ENCODE results near the gene MTHFD2L.

The MTHFD2L gene

DNA sequence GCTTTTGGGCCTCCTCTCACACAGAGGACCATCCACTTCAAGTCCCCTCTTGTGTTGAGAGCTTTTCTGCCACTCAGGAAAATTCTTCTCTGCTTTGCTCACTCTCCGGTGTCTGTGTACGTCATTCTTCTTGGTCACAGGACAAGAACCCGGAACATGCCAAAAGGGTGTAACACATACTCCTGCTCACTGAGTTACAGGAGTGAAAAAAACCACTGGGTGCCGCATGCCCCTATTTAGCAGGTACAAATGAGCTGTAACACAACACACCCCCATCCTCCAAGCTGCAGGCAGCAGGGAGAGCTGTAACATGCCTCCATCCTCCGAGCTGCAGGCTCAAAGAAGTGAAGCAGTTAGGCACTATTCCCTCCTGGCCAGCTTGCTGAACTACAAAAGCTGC lies 45.9 kb upstream of the MTHFD2L start:
- no peak for DNase-seq (ENCODE audit: low read depth)
- no peak overlapping the region for H3K4me3 ChIP-seq (ENCODE audit: low read depth, low read length)
- TF ChIP-seq, protein P1, sequence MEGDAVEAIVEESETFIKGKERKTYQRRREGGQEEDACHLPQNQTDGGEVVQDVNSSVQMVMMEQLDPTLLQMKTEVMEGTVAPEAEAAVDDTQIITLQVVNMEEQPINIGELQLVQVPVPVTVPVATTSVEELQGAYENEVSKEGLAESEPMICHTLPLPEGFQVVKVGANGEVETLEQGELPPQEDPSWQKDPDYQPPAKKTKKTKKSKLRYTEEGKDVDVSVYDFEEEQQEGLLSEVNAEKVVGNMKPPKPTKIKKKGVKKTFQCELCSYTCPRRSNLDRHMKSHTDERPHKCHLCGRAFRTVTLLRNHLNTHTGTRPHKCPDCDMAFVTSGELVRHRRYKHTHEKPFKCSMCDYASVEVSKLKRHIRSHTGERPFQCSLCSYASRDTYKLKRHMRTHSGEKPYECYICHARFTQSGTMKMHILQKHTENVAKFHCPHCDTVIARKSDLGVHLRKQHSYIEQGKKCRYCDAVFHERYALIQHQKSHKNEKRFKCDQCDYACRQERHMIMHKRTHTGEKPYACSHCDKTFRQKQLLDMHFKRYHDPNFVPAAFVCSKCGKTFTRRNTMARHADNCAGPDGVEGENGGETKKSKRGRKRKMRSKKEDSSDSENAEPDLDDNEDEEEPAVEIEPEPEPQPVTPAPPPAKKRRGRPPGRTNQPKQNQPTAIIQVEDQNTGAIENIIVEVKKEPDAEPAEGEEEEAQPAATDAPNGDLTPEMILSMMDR (IDR thresholded peaks at IDR 0.05; ENCODE audit: control insufficient read depth, extremely low read depth, insufficient read depth): no peak

DNA sequence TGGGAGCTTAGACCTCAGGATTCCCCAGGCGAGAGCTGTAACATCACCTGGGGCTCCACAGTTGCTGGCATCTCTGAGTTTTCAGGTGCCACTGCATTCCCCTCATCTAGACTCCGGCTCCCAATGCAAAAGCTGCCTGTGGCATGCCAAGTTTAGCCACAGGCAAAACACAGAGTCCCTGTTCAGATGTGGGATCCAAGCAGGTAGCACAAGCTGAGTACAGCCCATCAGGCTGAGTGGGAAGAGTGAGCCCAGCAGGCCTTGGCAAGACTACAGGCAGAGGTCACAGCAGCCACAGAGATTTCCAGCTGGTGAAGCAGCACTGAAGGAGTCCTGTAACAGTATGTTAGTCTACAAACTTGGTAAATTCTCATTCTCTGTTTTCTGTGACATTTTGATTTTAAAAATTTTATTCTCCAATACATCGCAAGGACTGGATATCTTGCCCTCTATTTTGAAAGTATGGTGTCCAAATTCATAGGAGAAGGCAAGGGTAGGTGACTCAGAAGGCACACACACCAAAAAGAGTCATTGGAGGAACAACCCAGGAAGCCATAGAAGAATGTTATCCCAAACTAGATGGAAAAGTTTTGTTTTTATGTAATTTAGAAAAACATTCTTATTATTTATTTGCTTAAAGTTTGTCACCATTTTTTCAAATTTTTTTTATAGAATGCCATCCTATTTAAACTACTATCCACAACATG lies 45.4 kb upstream of the MTHFD2L start:
- TF ChIP-seq, protein P1 (IDR thresholded peaks at IDR 0.05; ENCODE audit: control insufficient read depth, extremely low read depth, insufficient read depth): no peak
- no peak for DNase-seq (ENCODE audit: low read depth)
- no peak overlapping the region for H3K4me3 ChIP-seq (ENCODE audit: low read depth, low read length)

DNA sequence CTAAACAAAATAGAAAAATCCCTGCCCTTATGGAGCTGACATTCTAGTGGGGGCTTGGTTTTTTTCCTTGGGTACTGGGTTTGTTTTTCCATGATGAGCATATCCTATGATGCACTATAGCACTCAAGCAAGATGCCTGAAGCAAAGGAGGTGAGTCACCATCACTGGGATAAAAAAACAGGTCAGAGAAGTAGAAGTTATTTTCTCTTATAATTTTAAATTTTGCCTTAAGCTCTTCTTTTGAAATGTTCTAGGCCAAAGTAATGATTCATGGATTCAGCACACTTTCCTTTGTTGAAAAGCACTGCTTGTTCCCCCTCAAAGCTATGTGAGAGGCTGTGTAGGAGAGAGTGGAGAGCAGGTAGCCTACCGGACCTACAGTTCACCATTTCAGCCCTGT lies 43.7 kb upstream of the MTHFD2L start:
- no peak overlapping the region for H3K4me3 ChIP-seq (ENCODE audit: low read depth, low read length)
- no peak for DNase-seq (ENCODE audit: low read depth)

DNA sequence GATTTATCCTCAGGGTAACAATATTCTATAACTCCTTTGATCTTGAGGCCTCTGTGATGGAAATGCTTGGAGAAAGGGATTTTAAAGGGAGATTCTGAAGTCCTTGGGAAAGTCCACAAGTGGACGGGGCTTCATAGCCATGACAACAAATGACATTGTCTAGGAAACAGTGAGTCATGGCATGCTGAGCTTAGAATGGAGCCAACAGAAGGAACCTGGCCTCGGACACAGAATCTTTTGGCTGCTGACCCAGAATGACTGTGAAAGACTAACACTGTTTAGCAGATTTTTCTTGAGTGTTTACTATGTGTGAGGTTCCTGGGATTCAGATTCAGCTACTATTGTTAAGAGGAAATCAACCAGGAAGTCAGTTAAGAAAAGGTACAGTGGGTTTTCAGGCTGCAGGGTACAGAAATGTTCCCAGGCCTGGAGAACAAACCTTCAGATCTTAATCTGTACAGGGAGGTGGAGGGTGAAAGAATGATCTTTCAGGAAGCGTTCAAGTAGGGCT lies 40.8 kb upstream of the MTHFD2L start:
- DNase-seq (ENCODE audit: low read depth): peak; percentile 86

More for the DNA sequence above, 43.7 kb upstream of the MTHFD2L start:
- TF ChIP-seq, protein P1 (IDR thresholded peaks at IDR 0.05; ENCODE audit: control insufficient read depth, extremely low read depth, insufficient read depth): no peak

DNA sequence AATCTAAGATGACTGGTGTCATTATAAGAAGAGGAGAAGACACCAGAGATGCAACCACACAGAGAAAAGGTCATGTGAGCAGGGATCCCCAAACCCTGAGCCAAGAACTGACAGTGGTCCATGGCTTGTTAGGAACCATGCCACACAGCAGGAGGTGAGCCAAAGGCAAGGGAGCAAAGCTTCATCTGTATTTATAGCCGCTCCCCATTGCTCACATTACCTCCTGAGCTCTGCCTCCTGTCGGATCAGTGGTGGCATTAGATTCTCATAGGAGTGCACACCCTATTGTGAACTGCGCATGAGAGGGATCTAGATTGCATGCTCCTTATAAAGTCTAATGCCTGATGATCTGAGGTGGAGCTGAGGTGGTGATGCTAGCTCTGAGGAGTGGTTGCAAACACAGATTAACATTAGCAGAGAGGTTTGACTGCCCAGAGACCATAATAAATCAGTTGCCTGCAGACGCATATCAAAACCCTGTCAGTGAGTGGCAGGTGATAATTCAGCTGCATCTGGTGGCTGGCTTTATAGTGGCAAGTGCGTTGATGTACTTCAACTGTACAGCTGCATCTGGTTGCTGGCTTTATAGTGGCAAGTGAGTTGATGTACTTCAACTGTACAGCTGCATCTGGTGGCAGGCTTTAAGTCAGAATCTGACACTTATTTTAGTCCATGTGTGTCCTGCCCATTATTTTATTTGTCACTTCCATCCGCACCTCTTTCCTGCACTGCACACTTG lies 39.1 kb upstream of the MTHFD2L start:
- TF ChIP-seq, protein P1 (IDR thresholded peaks at IDR 0.05; ENCODE audit: control insufficient read depth, extremely low read depth, insufficient read depth): no peak
- no peak for DNase-seq (ENCODE audit: low read depth)
- H3K4me3 ChIP-seq (ENCODE audit: low read depth, low read length): no peak overlapping the region

More for the DNA sequence above, 40.8 kb upstream of the MTHFD2L start:
- TF ChIP-seq, protein P1 (IDR thresholded peaks at IDR 0.05; ENCODE audit: control insufficient read depth, extremely low read depth, insufficient read depth): no peak
- no peak overlapping the region for H3K4me3 ChIP-seq (ENCODE audit: low read depth, low read length)

DNA sequence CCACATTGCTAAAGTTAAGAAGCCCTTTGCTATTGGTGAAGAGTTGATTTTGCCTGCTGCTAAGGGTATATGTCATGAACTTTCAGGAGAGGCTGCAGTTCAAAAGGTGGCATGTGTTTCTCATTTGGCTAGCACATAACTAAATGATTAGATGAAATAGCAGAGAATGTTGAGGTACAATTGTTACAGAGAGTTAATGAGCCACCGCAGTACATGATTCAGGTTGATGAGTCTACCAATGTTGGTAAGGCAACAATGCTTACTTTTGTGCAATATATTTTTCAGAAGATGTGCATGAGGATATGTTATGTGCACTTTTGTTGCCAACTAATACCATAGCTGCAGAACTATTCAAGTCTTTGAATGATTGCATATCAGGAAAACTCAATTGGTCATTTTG lies 37.8 kb upstream of the MTHFD2L start:
- TF ChIP-seq, protein P1 (IDR thresholded peaks at IDR 0.05; ENCODE audit: control insufficient read depth, extremely low read depth, insufficient read depth): no peak
- DNase-seq (ENCODE audit: low read depth): no peak
- H3K4me3 ChIP-seq (ENCODE audit: low read depth, low read length): no peak overlapping the region

All from LNCaP clone FGC (cell line).